OCI-LY7 (cell line): ENCODE results near the gene GNGT1.

Source experiments
- CTCF ChIP-seq: fragments of 200-600 bp; sonication (generic); conservative IDR thresholded peaks from 2 replicates; pipeline ENCODE4 v1.5.1; 2014; ENCODE audit warnings: mild to moderate bottlenecking, antibody characterized with exemption, low read length, moderate library complexity, mixed read lengths
- EZH2phosphoT487 ChIP-seq: fragments of 200-600 bp; sonication (generic); IDR thresholded peaks from 2 replicates; pipeline ENCODE4 v1.6.1; 2018; ENCODE audit warnings: low read depth, borderline replicate concordance, mild to moderate bottlenecking, mixed run types, antibody characterized with exemption, low read length, moderate library complexity, mixed read lengths

GRCh38 chr7:93895859-93896600 lies 10.3 kb upstream of the GNGT1 start:
- TF ChIP-seq CTCF (no peak), EZH2phosphoT487 (no peak)
